GM19397 (cell line): ENCODE data around the gene FBXW12.

Experiments
- ATAC-seq: cut with Tn5 transposase; IDR thresholded peaks from one replicate; pipeline ENCODE4 v1.9.1; 2021; ENCODE audit warnings: mild to moderate bottlenecking, moderate library complexity; ENCODE audit not compliant: unreplicated experiment

Gene FBXW12

GRCh38 chr3:48419149-48419548, 47.1 kb downstream of the FBXW12 start:
- no peak for ATAC-seq

GRCh38 chr3:48419597-48419996, 47.6 kb downstream of the FBXW12 start:
- ATAC-seq, result no peak

GRCh38 chr3:48420561-48420960, 48.5 kb downstream of the FBXW12 start:
- no peak for ATAC-seq

- ATAC-seq, result no peak
Measured at GRCh38 chr3:48422272-48422671, 50.3 kb downstream of the FBXW12 start.

GRCh38 chr3:48422681-48423080, 50.7 kb downstream of the FBXW12 start:
- no peak for ATAC-seq

GRCh38 chr3:48423241-48423882, 51.3 kb downstream of the FBXW12 start:
- no peak for ATAC-seq

GRCh38 chr3:48423883-48424695, 52.1 kb downstream of the FBXW12 start:
- ATAC-seq, result no peak

GRCh38 chr3:48425281-48425812, 53.3 kb downstream of the FBXW12 start:
- ATAC-seq, result no peak

- no peak for ATAC-seq
Measured at GRCh38 chr3:48426401-48426909, 54.4 kb downstream of the FBXW12 start.

GRCh38 chr3:48426944-48427629, 55.1 kb downstream of the FBXW12 start:
- ATAC-seq, result no peak

GRCh38 chr3:48427630-48427962, 55.6 kb downstream of the FBXW12 start:
- no peak for ATAC-seq

- no peak for ATAC-seq
Measured at GRCh38 chr3:48428088-48428571, 56.1 kb downstream of the FBXW12 start.

GRCh38 chr3:48428572-48429316, 56.7 kb downstream of the FBXW12 start:
- ATAC-seq, result peak; percentile 34

GRCh38 chr3:48429317-48429959, 57.4 kb downstream of the FBXW12 start:
- peak; percentile 45 for ATAC-seq

GRCh38 chr3:48429960-48430707, 58.1 kb downstream of the FBXW12 start, which contains the start of gene PLXNB1:
Gene PLXNB1, minus strand, starts transcription at chr3:48430086. Its CDS starts 5,475 bp downstream, at chr3:48424611.
- ATAC-seq, result peak; percentile 7

GRCh38 chr3:48430708-48431101, 58.7 kb downstream of the FBXW12 start:
- no peak for ATAC-seq

- no peak for ATAC-seq
Measured at GRCh38 chr3:48431224-48432029, 59.4 kb downstream of the FBXW12 start.
